Left hindlimb (tissue), 1 donor: Measurements from ENCODE around the gene LGR4.
"Not testable (repeated sequence)": the region's sequence is repeated elsewhere in the genome, so short reads cannot be mapped to it uniquely, and the experiment has no call there.

Experiments used
- DNase-seq: peaks from one replicate; pipeline ENCODE4 v3.0.0-alpha.2; 2018

The LGR4 gene

GRCh38 chr11:27456140-27456794 is 16.3 kb downstream of the LGR4 start:
- no peak for DNase-seq

- DNase-seq = no peak
These were observed 16.9 kb downstream of the LGR4 start for GRCh38 chr11:27455667-27456066.

- DNase-seq = no peak
These were observed 18.9 kb downstream of the LGR4 start for GRCh38 chr11:27453701-27454100.

GRCh38 chr11:27452147-27452546 is 20.4 kb downstream of the LGR4 start:
- DNase-seq = no peak

- no peak for DNase-seq
These were observed 21.2 kb downstream of the LGR4 start for GRCh38 chr11:27451244-27451965.

GRCh38 chr11:27448184-27448540 is 24.4 kb downstream of the LGR4 start:
- DNase-seq = not testable (repeated sequence)

- DNase-seq = no peak
These were observed 25.1 kb downstream of the LGR4 start for GRCh38 chr11:27447288-27448183.

- no peak for DNase-seq
These were observed 27.0 kb downstream of the LGR4 start for GRCh38 chr11:27445625-27446024.

- DNase-seq = no peak
These were observed 27.8 kb downstream of the LGR4 start for GRCh38 chr11:27444801-27445215.

GRCh38 chr11:27443746-27444507 is 28.7 kb downstream of the LGR4 start:
- DNase-seq = no peak

GRCh38 chr11:27443227-27443626 is 29.4 kb downstream of the LGR4 start:
- DNase-seq = no peak

GRCh38 chr11:27440090-27440489 is 32.5 kb downstream of the LGR4 start:
- DNase-seq = no peak

GRCh38 chr11:27438595-27438981 is 34.0 kb downstream of the LGR4 start:
- no peak for DNase-seq

GRCh38 chr11:27437829-27438594 is 34.6 kb downstream of the LGR4 start:
- DNase-seq = no peak

GRCh38 chr11:27436916-27437315 is 35.7 kb downstream of the LGR4 start:
- no peak for DNase-seq

GRCh38 chr11:27433742-27434141 is 38.8 kb downstream of the LGR4 start:
- no peak for DNase-seq

- no peak for DNase-seq
These were observed 40.8 kb downstream of the LGR4 start for GRCh38 chr11:27431808-27432207.

GRCh38 chr11:27429761-27430393 is 42.7 kb downstream of the LGR4 start:
- no peak for DNase-seq

GRCh38 chr11:27427183-27427980 is 45.2 kb downstream of the LGR4 start:
- no peak for DNase-seq

- no peak for DNase-seq
These were observed 46.8 kb downstream of the LGR4 start for GRCh38 chr11:27425814-27426213.

GRCh38 chr11:27423125-27423524 is 49.5 kb downstream of the LGR4 start:
- no peak for DNase-seq
